Measurements from ENCODE around the gene DENND4B.

DNA sequence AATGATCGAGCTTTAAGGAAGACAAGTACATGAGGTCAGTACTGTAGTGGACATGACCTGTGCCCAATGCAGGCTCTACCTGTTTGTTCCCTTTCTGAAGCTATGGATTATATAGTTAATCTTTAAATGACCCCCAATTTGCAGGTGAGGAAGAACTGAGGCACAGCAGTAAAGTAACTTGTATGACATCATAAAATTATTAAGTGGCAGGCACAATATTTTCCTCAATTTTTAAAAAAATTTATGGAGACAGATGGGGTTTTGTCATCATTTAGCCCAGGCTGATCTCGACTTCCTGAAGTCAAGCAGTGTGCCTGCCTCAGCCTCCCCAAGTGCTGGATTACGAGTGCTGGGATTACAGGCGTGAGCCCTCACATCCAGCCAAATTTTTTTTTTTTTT, 20.1 kb downstream of the DENND4B start:
- TF ChIP-seq, protein P1, sequence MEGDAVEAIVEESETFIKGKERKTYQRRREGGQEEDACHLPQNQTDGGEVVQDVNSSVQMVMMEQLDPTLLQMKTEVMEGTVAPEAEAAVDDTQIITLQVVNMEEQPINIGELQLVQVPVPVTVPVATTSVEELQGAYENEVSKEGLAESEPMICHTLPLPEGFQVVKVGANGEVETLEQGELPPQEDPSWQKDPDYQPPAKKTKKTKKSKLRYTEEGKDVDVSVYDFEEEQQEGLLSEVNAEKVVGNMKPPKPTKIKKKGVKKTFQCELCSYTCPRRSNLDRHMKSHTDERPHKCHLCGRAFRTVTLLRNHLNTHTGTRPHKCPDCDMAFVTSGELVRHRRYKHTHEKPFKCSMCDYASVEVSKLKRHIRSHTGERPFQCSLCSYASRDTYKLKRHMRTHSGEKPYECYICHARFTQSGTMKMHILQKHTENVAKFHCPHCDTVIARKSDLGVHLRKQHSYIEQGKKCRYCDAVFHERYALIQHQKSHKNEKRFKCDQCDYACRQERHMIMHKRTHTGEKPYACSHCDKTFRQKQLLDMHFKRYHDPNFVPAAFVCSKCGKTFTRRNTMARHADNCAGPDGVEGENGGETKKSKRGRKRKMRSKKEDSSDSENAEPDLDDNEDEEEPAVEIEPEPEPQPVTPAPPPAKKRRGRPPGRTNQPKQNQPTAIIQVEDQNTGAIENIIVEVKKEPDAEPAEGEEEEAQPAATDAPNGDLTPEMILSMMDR (IDR thresholded peaks at IDR 0.05) = no peak
- no peak for TF ChIP-seq POLR2A (IDR thresholded peaks at IDR 0.05)

All from thyroid gland (tissue), 4 donors.